NT2/D1 (cell line): ENCODE data around the gene ZNF581.

Source experiments
- DNase-seq: peaks from one replicate; pipeline ENCODE4 v3.0.0-alpha.2; 2011; ENCODE audit warnings: low read depth, low spot score
- H3K27me3 ChIP-seq: 2 replicates; pipeline ENCODE4 v1.6.0; 2011; ENCODE audit warnings: mild to moderate bottlenecking; ENCODE audit not compliant: insufficient read length, insufficient read depth
- H3K36me3 ChIP-seq: 2 replicates; pipeline ENCODE4 v1.6.1; 2011; ENCODE audit warnings: mild to moderate bottlenecking, low read length, mixed read lengths; ENCODE audit not compliant: insufficient read depth, insufficient read length
- H3K4me1 ChIP-seq: 2 replicates; pipeline ENCODE4 v1.5.1; 2011; ENCODE audit not compliant: insufficient read depth, insufficient read length
- H3K4me3 ChIP-seq: 2 replicates; pipeline ENCODE4 v1.5.1; 2011; ENCODE audit warnings: low read depth; ENCODE audit not compliant: insufficient read length
- H3K9ac ChIP-seq: 2 replicates; pipeline ENCODE4 v1.6.0; 2011; ENCODE audit warnings: low read depth; ENCODE audit not compliant: insufficient read length
- H3K9me3 ChIP-seq: 2 replicates; pipeline ENCODE4 v1.5.1; 2011; ENCODE audit warnings: mild to moderate bottlenecking, low read length; ENCODE audit not compliant: insufficient read depth
- SUZ12 ChIP-seq: IDR thresholded peaks from 2 replicates; pipeline ENCODE4 v1.6.1; 2011; ENCODE audit not compliant: insufficient read length, insufficient read depth; ENCODE audit errors: extremely low read depth
- YY1 ChIP-seq: IDR thresholded peaks from 2 replicates; pipeline ENCODE4 v1.6.1; 2011; ENCODE audit not compliant: insufficient read length, insufficient read depth
- ZNF274 ChIP-seq: IDR thresholded peaks from 2 replicates; pipeline ENCODE4 v1.6.1; 2011; ENCODE audit warnings: mild to moderate bottlenecking, low read depth, low read length

Gene ZNF581

DNA sequence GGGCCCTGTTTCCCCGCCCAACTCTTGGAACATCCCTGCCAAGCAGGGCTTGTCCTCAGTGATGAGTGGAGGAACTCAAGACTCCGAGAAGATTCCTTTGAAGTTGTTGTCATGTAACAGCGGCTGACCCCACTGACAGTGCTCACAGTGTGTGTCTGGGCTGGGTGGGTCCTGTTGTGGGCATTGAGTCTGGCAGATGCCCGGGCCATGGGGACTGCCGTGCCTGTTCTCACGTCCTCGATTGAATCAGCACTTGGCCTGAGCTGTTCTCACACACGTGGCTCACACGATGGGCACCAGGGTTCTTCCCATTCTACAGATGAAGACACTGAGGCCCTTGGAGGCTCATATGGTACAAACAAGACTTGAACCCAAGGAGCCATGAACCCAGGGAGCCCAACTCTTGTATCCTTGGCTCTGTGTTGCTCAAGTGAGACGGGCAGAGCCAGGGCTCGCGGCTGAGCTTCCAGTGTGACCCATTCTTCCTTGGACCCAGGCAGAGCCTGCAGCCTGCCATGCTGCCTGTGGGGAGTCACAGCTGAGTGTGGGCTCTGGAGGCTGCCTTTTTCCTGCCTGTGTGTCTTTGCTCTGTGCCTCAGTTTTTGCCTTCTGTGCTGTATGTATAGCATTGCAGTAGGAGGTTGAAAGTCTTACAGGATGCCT, 23.0 kb downstream of the ZNF581 start:
- Histone ChIP-seq H3K4me3 (no peak overlapping the region), H3K27me3 (no peaks in the 10 kb centered on the region), H3K36me3 (peaks cover 83% of the 10 kb centered on the region), H3K4me1 (peaks cover 11% of the 10 kb centered on the region), H3K9ac (no peak overlapping the region), H3K9me3 (no peaks in the 10 kb centered on the region)
- no peak for DNase-seq
- TF ChIP-seq ZNF274 (no peak), SUZ12 (no peak), YY1 (no peak)

DNA sequence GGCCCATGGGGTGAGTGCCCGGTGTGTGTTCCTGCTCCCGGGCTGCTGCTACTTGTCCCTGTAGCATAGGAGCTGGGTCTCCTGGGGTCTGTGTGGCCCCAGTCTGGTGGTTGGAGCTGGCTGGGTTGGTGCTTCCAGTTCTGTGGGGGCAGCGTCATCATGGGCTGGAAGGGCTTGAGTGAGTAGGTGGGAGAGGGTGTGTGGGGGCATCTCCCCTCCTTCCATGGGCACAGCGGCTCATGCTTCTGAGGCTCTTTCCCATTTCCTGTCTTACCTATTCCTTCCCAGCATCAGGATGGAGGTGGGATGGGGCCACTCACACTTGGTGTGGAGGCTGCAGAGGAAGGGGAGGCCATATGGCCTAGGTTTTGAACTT, 23.5 kb downstream of the ZNF581 start:
- no peaks in the 10 kb centered on the region for H3K9me3 ChIP-seq
- peaks cover 78% of the 10 kb centered on the region for H3K36me3 ChIP-seq
- H3K27me3 ChIP-seq: no peaks in the 10 kb centered on the region
- H3K4me1 ChIP-seq: peaks cover 11% of the 10 kb centered on the region
- TF ChIP-seq SUZ12 (no peak), ZNF274 (no peak)
- no peak overlapping the region for H3K9ac ChIP-seq
- no peak for DNase-seq
- no peak overlapping the region for H3K4me3 ChIP-seq

DNA sequence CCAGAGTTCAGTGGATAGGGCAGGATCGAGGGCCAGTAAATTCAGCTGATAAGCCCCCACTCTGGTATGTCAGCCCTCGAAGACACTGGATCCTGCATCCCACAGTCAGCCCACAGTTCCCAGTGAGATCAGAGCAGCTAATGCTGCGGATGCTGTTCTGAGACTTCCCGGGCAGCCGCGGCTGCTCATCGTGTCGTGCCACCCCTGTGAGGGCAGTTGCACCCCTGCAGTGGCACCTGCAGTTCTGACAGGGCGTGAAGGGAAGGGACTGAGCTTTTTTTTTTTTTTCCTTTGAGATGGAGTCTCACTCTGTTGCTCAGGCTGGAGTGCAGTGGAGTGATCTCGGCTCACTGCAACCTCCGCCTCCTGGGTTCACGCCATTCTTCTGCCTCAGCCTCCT, 24.1 kb downstream of the ZNF581 start:
- no peaks in the 10 kb centered on the region for H3K9me3 ChIP-seq
- no peaks in the 10 kb centered on the region for H3K27me3 ChIP-seq
- TF ChIP-seq SUZ12 (no peak), ZNF274 (no peak), YY1 (no peak)
- no peak overlapping the region for H3K9ac ChIP-seq
- DNase-seq: no peak
- H3K4me1 ChIP-seq: peaks cover 11% of the 10 kb centered on the region
- H3K36me3 ChIP-seq: peaks cover 79% of the 10 kb centered on the region
- no peak overlapping the region for H3K4me3 ChIP-seq

DNA sequence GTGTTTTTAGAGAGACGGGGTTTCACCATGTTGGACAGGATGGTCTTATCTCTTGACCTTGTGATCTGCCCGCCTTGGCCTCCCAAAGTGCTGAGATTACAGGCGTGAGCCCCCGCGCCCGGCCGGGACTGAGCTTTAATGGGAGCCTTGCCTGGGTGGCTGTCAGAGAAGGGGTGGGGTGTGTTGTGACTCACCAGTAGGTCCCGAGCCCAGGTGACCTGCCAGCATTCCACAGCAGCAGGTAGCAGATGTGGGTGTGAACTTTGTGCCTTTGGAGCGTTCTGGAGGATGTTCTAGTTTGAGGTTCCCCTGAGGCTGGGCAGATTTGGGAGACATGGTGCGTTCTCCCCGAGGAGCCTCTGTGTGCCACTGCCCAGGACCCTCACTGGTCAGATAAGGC, 24.5 kb downstream of the ZNF581 start:
- no peak for DNase-seq
- H3K4me1 ChIP-seq: peaks cover 11% of the 10 kb centered on the region
- H3K4me3 ChIP-seq: no peak overlapping the region
- no peak overlapping the region for H3K9ac ChIP-seq
- H3K36me3 ChIP-seq: peaks cover 76% of the 10 kb centered on the region
- H3K27me3 ChIP-seq: no peaks in the 10 kb centered on the region
- no peaks in the 10 kb centered on the region for H3K9me3 ChIP-seq
- TF ChIP-seq YY1 (no peak), ZNF274 (no peak), SUZ12 (no peak)

- Histone ChIP-seq H3K36me3 (peaks cover 73% of the 10 kb centered on the region), H3K4me3 (no peak overlapping the region), H3K27me3 (no peaks in the 10 kb centered on the region), H3K9me3 (no peaks in the 10 kb centered on the region), H3K9ac (no peak overlapping the region), H3K4me1 (peaks cover 11% of the 10 kb centered on the region)
- no peak for TF ChIP-seq ZNF274
- TF ChIP-seq YY1: no peak
- TF ChIP-seq SUZ12: no peak
- DNase-seq: no peak
Measured at GRCh38 chr19:55668603-55669348, 25.3 kb downstream of the ZNF581 start.

DNA sequence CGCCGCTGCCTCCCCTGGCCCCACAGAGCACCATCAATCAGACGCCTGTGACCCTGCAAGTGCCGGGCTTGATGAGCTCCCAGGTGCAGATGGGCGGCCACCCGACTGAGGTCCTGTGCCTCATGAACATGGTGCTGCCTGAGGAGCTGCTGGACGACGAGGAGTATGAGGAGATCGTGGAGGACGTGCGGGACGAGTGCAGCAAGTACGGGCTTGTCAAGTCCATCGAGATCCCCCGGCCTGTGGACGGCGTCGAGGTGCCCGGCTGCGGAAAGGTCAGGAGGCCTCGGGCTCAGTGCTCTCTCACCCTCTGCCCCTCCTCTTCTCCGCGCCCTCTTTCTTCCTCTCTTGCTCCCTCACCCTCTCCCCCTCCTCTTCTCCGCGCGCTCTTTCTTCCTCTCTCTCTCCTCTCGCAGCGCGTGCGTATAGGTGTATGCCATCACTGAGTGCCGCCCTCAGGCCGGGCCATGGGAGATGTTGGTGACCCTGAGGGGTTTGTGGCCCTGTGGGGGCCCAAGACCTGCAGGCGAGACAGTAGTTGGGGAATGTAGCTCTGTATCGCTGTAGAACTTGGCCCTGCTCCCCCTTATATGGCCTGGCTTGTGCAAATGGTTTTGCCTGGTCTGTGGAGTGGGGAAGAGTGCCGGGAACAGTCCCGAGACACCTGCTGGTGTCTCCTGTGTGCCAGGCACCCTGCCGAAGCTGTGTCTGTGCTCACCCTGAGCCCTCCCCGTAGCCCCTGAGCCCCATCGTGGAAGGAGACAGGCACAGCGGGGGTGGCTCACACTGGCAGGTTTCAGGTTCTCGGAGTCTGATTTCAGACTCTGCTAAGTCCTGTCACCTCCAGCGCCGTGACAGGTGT, 26.2 kb downstream of the ZNF581 start:
- no peak for TF ChIP-seq SUZ12
- TF ChIP-seq ZNF274: no peak
- Histone ChIP-seq H3K36me3 (peaks cover 69% of the 10 kb centered on the region), H3K27me3 (no peaks in the 10 kb centered on the region), H3K4me3 (no peak overlapping the region), H3K9me3 (no peaks in the 10 kb centered on the region), H3K9ac (no peak overlapping the region), H3K4me1 (peaks cover 11% of the 10 kb centered on the region)
- DNase-seq: no peak
